H1 (cell line): ENCODE results near the gene BLCAP. TPM values are rescaled to one million over a fixed set of nuclear protein-coding genes. Genes with fewer than 3 reads are reported as not detected.

Experiments
- CTCF ChIA-PET: fragments of 300-600 bp; sonication (Branson Sonifier 250); formaldehyde crosslinking; loops from one replicate; lab custom pipeline; 2021; ENCODE audit not compliant: partially characterized antibody; lab: Charles Lee
- POLR2A ChIA-PET: fragments of 300-600 bp; sonication (Branson Sonifier 250); formaldehyde crosslinking; loops from one replicate; lab custom pipeline; 2021; ENCODE audit warnings: inconsistent platforms; ENCODE audit not compliant: partially characterized antibody; lab: Charles Lee
- DNase-seq, 2 experiments: peaks; one replicate each; pipeline versions ENCODE4 v3.0.0 to v3.0.0-alpha.2; 2010 to 2022; ENCODE audit warnings: low spot score in 2 of 2, low read depth in 1 of 2, mixed read lengths in 1 of 2
- FAIRE-seq: peaks from 2 replicates; lab custom pipeline; 2011; peaks lifted over from hg19 to GRCh38; lab: Jason Lieb, UNC
- H2AFZ ChIP-seq: 2 replicates; pipeline ENCODE4 v1.8.1; 2012; ENCODE audit warnings: low read length, inconsistent platforms
- H2AK5ac ChIP-seq: 2 replicates; pipeline ENCODE4 v1.6.1; 2013; ENCODE audit warnings: low read depth, low read length
- H2BK120ac ChIP-seq: replicated peaks from 2 replicates; pipeline ENCODE3; 2013; ENCODE audit warnings: low read depth, low read length, inconsistent platforms
- H2BK12ac ChIP-seq: 2 replicates; pipeline ENCODE4 v1.6.1; 2013; ENCODE audit warnings: low read depth, low read length
- H2BK15ac ChIP-seq: 2 replicates; pipeline ENCODE4 v1.6.1; 2013; ENCODE audit warnings: low read length
- H2BK20ac ChIP-seq: 2 replicates; pipeline ENCODE4 v1.6.1; 2013; ENCODE audit warnings: low read length
- H2BK5ac ChIP-seq: 2 replicates; pipeline ENCODE4 v1.6.1; 2013; ENCODE audit warnings: low read depth, low read length
- H3K14ac ChIP-seq: 2 replicates; pipeline ENCODE4 v1.6.1; 2013; ENCODE audit warnings: inconsistent platforms; ENCODE audit not compliant: insufficient read length
- H3K18ac ChIP-seq: 2 replicates; pipeline ENCODE4 v1.6.1; 2013; ENCODE audit warnings: low read length; ENCODE audit errors: extremely low read depth
- H3K23ac ChIP-seq: 2 replicates; pipeline ENCODE4 v1.6.1; 2013; ENCODE audit warnings: inconsistent platforms; ENCODE audit not compliant: insufficient read length
- H3K23me2 ChIP-seq: 2 replicates; pipeline ENCODE4 v1.6.1; 2013; ENCODE audit warnings: low read depth, low read length
- H3K27ac ChIP-seq: 2 replicates; pipeline ENCODE4 v1.6.1; 2011; ENCODE audit warnings: low read depth, low read length, inconsistent platforms
- H3K27me3 ChIP-seq, 4 experiments: replicated peaks in 1 of 4; 1 replicate in 1 of 4; 2 replicates in 3 of 4; pipeline versions ENCODE4 v1.6.1 to v1.8.1; 2011 to 2013; ENCODE audit warnings: low read length in 3 of 4, mild to moderate bottlenecking in 3 of 4, inconsistent platforms in 2 of 4, mixed read lengths in 2 of 4, moderate library complexity in 1 of 4; ENCODE audit not compliant: control insufficient read depth in 3 of 4, insufficient read depth in 3 of 4; ENCODE audit errors: extremely low read depth in 1 of 4
- H3K36me3 ChIP-seq, 4 experiments: 2 replicates each; pipeline versions ENCODE4 v1.6.1 to v1.8.1; 2011 to 2013; ENCODE audit warnings: mild to moderate bottlenecking in 4 of 4, low read length in 3 of 4, moderate library complexity in 2 of 4, control low read depth in 1 of 4, inconsistent platforms in 1 of 4; ENCODE audit not compliant: insufficient read depth in 4 of 4, control insufficient read depth in 2 of 4
- H3K4ac ChIP-seq: replicated peaks from 2 replicates; pipeline ENCODE3; 2013; ENCODE audit warnings: low read length, low read depth, mixed read lengths, inconsistent platforms; ENCODE audit not compliant: insufficient read length
- H3K4me1 ChIP-seq, 4 experiments: replicated peaks in 1 of 4; 1 replicate in 1 of 4; 2 replicates in 3 of 4; pipeline versions ENCODE4 v1.6.1 to v1.8.1; 2011 to 2013; ENCODE audit warnings: low read length in 3 of 4, inconsistent platforms in 2 of 4, mixed read lengths in 1 of 4; ENCODE audit not compliant: insufficient read depth in 4 of 4, control insufficient read depth in 3 of 4
- H3K4me2 ChIP-seq, 2 experiments: 2 replicates each; pipeline versions ENCODE4 v1.6.1 to v1.8.1; 2011 to 2013; ENCODE audit warnings: low read depth in 2 of 2, low read length in 2 of 2, control low read depth in 1 of 2, inconsistent platforms in 1 of 2, mild to moderate bottlenecking in 1 of 2; ENCODE audit not compliant: insufficient read depth in 1 of 2
- H3K4me3 ChIP-seq, 4 experiments: fragments of 200-600, 300-600 bp in 1 of 4; sonication (generic), shearing (Covaris generic), sonication (Bioruptor Twin) in 1 of 4; 2 replicates each; pipeline versions ENCODE4 v1.5.1 to v1.8.1; 2011 to 2016; ENCODE audit warnings: low read length in 4 of 4, low read depth in 3 of 4, control low read depth in 2 of 4, inconsistent platforms in 2 of 4, mild to moderate bottlenecking in 2 of 4, mixed read lengths in 1 of 4, moderate library complexity in 1 of 4; ENCODE audit not compliant: insufficient read depth in 2 of 4; ENCODE audit errors: extremely low read depth in 1 of 4
- H3K56ac ChIP-seq: replicated peaks from 2 replicates; pipeline ENCODE3; 2013; ENCODE audit warnings: low read depth, mild to moderate bottlenecking, mixed read lengths, low read length, inconsistent platforms; ENCODE audit not compliant: insufficient read length
- H3K79me1 ChIP-seq: 2 replicates; pipeline ENCODE4 v1.6.1; 2013; ENCODE audit warnings: low read depth, low read length, control low read depth
- H3K79me2 ChIP-seq, 2 experiments: 2 replicates each; pipeline versions ENCODE4 v1.6.1 to v1.8.1; 2012 to 2013; ENCODE audit warnings: low read length in 2 of 2, mild to moderate bottlenecking in 2 of 2, inconsistent platforms in 1 of 2; ENCODE audit not compliant: insufficient read depth in 2 of 2, control insufficient read depth in 1 of 2
- H3K9ac ChIP-seq, 4 experiments: replicated peaks in 1 of 4; 1 replicate in 1 of 4; 2 replicates in 3 of 4; pipeline versions ENCODE4 v1.6.1 to v1.8.1; 2011 to 2013; ENCODE audit warnings: low read depth in 3 of 4, low read length in 3 of 4, control low read depth in 2 of 4, mild to moderate bottlenecking in 2 of 4, moderate library complexity in 2 of 4, inconsistent platforms in 1 of 4; ENCODE audit errors: extremely low read depth in 1 of 4
- H3K9me3 ChIP-seq, 2 experiments: 2 replicates each; pipeline versions ENCODE4 v1.6.1 to v1.8.1; 2012 to 2013; ENCODE audit warnings: mild to moderate bottlenecking in 2 of 2, moderate library complexity in 2 of 2, control low read depth in 1 of 2, inconsistent platforms in 1 of 2, low read depth in 1 of 2, low read length in 1 of 2, mixed read lengths in 1 of 2; ENCODE audit not compliant: insufficient read depth in 2 of 2
- H4K20me1 ChIP-seq, 2 experiments: replicated peaks in 1 of 2; 2 replicates each; pipeline versions ENCODE3 to v1.8.1; 2011 to 2013; ENCODE audit warnings: inconsistent platforms in 2 of 2, low read length in 2 of 2, mild to moderate bottlenecking in 1 of 2; ENCODE audit not compliant: insufficient read depth in 2 of 2, control insufficient read depth in 1 of 2
- H4K5ac ChIP-seq: 2 replicates; pipeline ENCODE4 v1.6.1; 2013; ENCODE audit warnings: low read length, low read depth, mixed read lengths, inconsistent platforms; ENCODE audit not compliant: insufficient read length
- H4K8ac ChIP-seq: 2 replicates; pipeline ENCODE4 v1.8.0; 2013; ENCODE audit warnings: mild to moderate bottlenecking, moderate library complexity, low read length, inconsistent platforms; ENCODE audit not compliant: insufficient read depth; ENCODE audit errors: extremely low read depth
- H4K91ac ChIP-seq: replicated peaks from 2 replicates; pipeline ENCODE3; 2013; ENCODE audit warnings: low read length, mixed read lengths, inconsistent platforms; ENCODE audit not compliant: insufficient read length
- ASH2L ChIP-seq: fragments of 200-600, 300-600 bp; sonication (generic); IDR thresholded peaks from one replicate; pipeline ENCODE4 v1.7.1; 2017; ENCODE audit warnings: low read length
- CBX5 ChIP-seq: fragments of 300-800, 300-1000 bp; sonication (generic); IDR thresholded peaks from 2 replicates; pipeline ENCODE4 v1.7.1; 2016; ENCODE audit warnings: antibody characterized with exemption, low read length, low read depth
- CHD2 ChIP-seq: IDR thresholded peaks from 2 replicates; pipeline ENCODE4 v1.6.1; 2012; ENCODE audit warnings: low read length, improper control_type of control experiment
- HDAC6 ChIP-seq: IDR thresholded peaks from one replicate; pipeline ENCODE4 v1.7.1; 2012; ENCODE audit warnings: low read depth, mild to moderate bottlenecking, inconsistent platforms, low read length, moderate library complexity
- POLR2A ChIP-seq, 2 experiments: IDR thresholded peaks; 1 replicate in 1 of 2; 2 replicates in 1 of 2; pipeline ENCODE4 v1.6.1; 2011; ENCODE audit warnings: low read depth in 2 of 2, low read length in 2 of 2, mild to moderate bottlenecking in 2 of 2; ENCODE audit errors: control extremely low read depth in 1 of 2
- RFX5 ChIP-seq: IDR thresholded peaks from 2 replicates; pipeline ENCODE4 v1.6.1; 2011; ENCODE audit warnings: low read depth, low read length, improper control_type of control experiment, borderline replicate concordance
- WGBS, 2 experiments: shearing (Covaris generic) in 1 of 2; methylation state at CpG; one replicate each; pipeline versions ENCODE4 v1.1.6 to v1.1.7; 2013 to 2015; ENCODE audit warnings: low lambda C conversion rate in 2 of 2, mixed read lengths in 2 of 2, inconsistent platforms in 1 of 2, low coverage in 1 of 2, missing lambda C conversion rate in 1 of 2; ENCODE audit not compliant: insufficient replicate concordance in 2 of 2, insufficient coverage in 1 of 2, insufficient read length in 1 of 2; ENCODE audit errors: extremely low coverage in 1 of 2, missing lambda C conversion rate in 1 of 2; 5-methylcytosine and 5-hydroxymethylcytosine counted together
- polyA plus RNA-seq, 7 experiments: library from polyadenylated mRNA; depleted of rRNA in 3 of 7; stranded (reverse) in 5 of 7; unstranded in 2 of 7; fragments of >200 nt in 5 of 7; fragments of 200-250 nt in 2 of 7; gene quantifications; 1 replicate in 5 of 7; 2 replicates in 1 of 7; 4 replicates in 1 of 7; pipeline versions ENCODE4 v1.2.1 to v1.2.3, GENCODE V29; 2011 to 2013; ENCODE audit warnings: missing spikeins in 2 of 7, mixed read lengths in 2 of 7
- total RNA-seq: library from RNA; stranded (reverse); fragmentation: NEBNext Ultra II Directional; extraction: Animal tissue kit (Norgen Biotek cat#: 25700); gene quantifications from 2 replicates; pipeline ENCODE4 v1.2.1, GENCODE V29; 2021

The BLCAP gene
- total and polyA plus RNA-seq, 2 of the 8 experiments (the other 6 are each of a cell fraction or from before 2014, with no cell fraction given) = 60.3 to 72.2 TPM

DNA sequence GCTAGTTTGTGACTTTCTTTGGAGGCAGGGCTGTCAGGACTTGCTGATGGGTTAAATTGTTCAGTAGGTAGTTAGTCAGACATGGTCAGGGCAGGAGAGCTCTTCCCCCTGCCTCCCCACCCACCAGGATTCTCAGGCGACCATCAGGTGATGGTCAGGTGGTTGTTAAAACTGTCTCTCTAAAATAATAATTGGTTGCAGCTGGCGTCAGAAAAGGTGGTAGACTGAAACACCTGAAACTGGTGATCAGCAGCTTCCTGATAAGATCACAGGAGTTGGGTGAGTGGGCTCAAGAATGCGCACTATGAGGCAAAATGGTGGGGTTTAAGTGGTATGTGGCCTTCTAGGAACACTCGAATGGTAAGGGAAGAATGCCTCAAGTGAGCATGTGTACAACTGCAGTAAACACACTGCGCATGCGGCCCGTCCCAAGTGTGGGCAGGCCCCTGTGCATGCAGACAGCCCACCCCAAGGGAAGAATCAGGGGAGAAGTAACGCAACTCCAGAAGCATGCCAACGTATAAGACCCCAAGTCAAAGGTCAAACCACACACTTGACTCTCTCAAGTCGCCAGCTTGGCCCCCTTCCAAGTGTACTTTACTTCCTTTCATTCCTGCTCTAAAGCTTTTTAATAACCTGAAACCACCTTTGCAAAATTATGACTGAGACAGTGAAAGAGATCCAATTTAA, 7.9 kb upstream of the BLCAP start:
- H3K56ac ChIP-seq = no peak overlapping the region
- H4K91ac ChIP-seq = no peak overlapping the region
- no peak overlapping the region for H3K4me2 ChIP-seq
- H4K5ac ChIP-seq = no peak overlapping the region
- TF ChIP-seq CHD2 (no peak), RFX5 (no peak), CBX5 (no peak), POLR2A (IDR thresholded peaks at IDR 0.05; ENCODE audit: control extremely low read depth in 1 of 2, low read depth in 2 of 2, low read length in 2 of 2) (no peak), ASH2L (no peak), HDAC6 (no peak)
- H3K79me1 ChIP-seq = no peaks in the 10 kb centered on the region
- 93% methylated on average over 10 of the region's 10 CpGs; no CpG with 5 or more reads in 1 of the 2 experiments for WGBS, 2 experiments
- H3K27me3 ChIP-seq = no peaks in the 10 kb centered on the region
- DNase-seq (no peak), FAIRE-seq (no peak)
- ChIA-PET POLR2A (interaction anchor here (1.4 kb wide), 1 partner anchor 139 kb away, joined by 4 read pairs; no protein-coding TSS in a partner anchor), CTCF (interaction anchor here (0.8 to 4.7 kb wide), 24 partner anchors 8 to 343 kb away, joined by 3 to 39 read pairs (median 4); partner anchors contain the start of gene BLCAP)
- no peaks in the 10 kb centered on the region for H3K36me3 ChIP-seq
- no peak overlapping the region for H2AK5ac ChIP-seq
- no peak overlapping the region for H3K18ac ChIP-seq
- no peak overlapping the region for H2BK120ac ChIP-seq
- no peak overlapping the region for H3K27ac ChIP-seq
- H3K23me2 ChIP-seq = no peaks in the 10 kb centered on the region
- no peak overlapping the region for H3K23ac ChIP-seq
- no peak overlapping the region for H3K4ac ChIP-seq
- peak overlapping the region; percentile 5; the same call in 1 of the 2 replicates for H2BK5ac ChIP-seq
- H2BK20ac ChIP-seq = no peak overlapping the region
- no peak overlapping the region for H2AFZ ChIP-seq
- H3K79me2 ChIP-seq = no peaks in the 10 kb centered on the region
- no peak overlapping the region for H3K14ac ChIP-seq
- H3K4me1 ChIP-seq = no peaks in the 10 kb centered on the region
- no peaks in the 10 kb centered on the region for H3K9me3 ChIP-seq
- H3K9ac ChIP-seq = no peak overlapping the region
- H2BK12ac ChIP-seq = peak overlapping the region; percentile 55; the same call in 1 of the 2 replicates
- no peak overlapping the region for H2BK15ac ChIP-seq
- no peak overlapping the region for H4K8ac ChIP-seq
- H3K4me3 ChIP-seq = no peak overlapping the region
- no peaks in the 10 kb centered on the region for H4K20me1 ChIP-seq
